Thyroid gland (tissue), 4 donors: ENCODE measurements around the gene LGR6. TPM values are rescaled to one million over a fixed set of nuclear protein-coding genes. Genes with fewer than 3 reads are reported as not detected.
"Not testable (repeated sequence)": the region's sequence is repeated elsewhere in the genome, so short reads cannot be mapped to it uniquely, and the experiment has no call there.

ENCODE experiments used
- DNase-seq, 2 donors: peaks; one replicate each; pipeline ENCODE4 v3.0.0-alpha.2; 2019
- H3K27ac ChIP-seq, 3 donors: fragments of 200-600 bp; sonication (generic); 1 replicate in 2 of 3; 2 replicates in 1 of 3; pipeline ENCODE4 v1.5.1; 2016 to 2019; ENCODE audit warnings: mild to moderate bottlenecking in 1 of 3, moderate library complexity in 1 of 3
- H3K27me3 ChIP-seq: fragments of 200-600 bp; sonication (generic); one replicate; pipeline ENCODE4 v1.5.1; 2019
- H3K36me3 ChIP-seq, 2 donors: fragments of 200-600 bp; sonication (generic); one replicate each; pipeline ENCODE4 v1.5.1; 2016 to 2019
- H3K4me1 ChIP-seq, 2 donors: fragments of 200-600 bp; sonication (generic); one replicate each; pipeline ENCODE4 v1.5.1; 2017 to 2019
- H3K4me3 ChIP-seq, 3 donors: fragments of 200-600 bp; sonication (generic); replicated peaks in 1 of 3; 1 replicate in 2 of 3; 2 replicates in 1 of 3; pipeline ENCODE4 v1.5.1; 2016; ENCODE audit warnings: mild to moderate bottlenecking in 1 of 3
- H3K9me3 ChIP-seq: fragments of 200-600 bp; sonication (generic); one replicate; pipeline ENCODE4 v1.5.1; 2017
- POLR2A ChIP-seq, 2 donors: fragments of 450-650 bp; IDR thresholded peaks; one replicate each; pipeline ENCODE4 v1.6.1; 2017; ENCODE audit warnings: antibody characterized with exemption in 2 of 2, mild to moderate bottlenecking in 2 of 2, moderate library complexity in 1 of 2
- WGBS, 2 donors: methylation state at CpG; one replicate each; pipeline ENCODE4 v1.1.5; 2017; 5-methylcytosine and 5-hydroxymethylcytosine counted together
- intact Hi-C: fragments of 100-400 bp; cut with DNase I; formaldehyde crosslinking; loops from one replicate; pipeline ENCODE4 v1.15.1; 2023
- total RNA-seq, 4 donors: library from RNA; depleted of rRNA; stranded (reverse); fragments of >200 nt; gene quantifications; one replicate each; pipeline ENCODE4 v1.2.3, GENCODE V29; 2016
- TF ChIP-seq, protein P1 (sequence below), 6 experiments: fragments of 200-600 bp in 3 of 6; fragments of 450-650 bp in 3 of 6; sonication (generic) in 3 of 6; IDR thresholded peaks; one replicate each; pipeline ENCODE4 v1.5.1; 2016 to 2019; ENCODE audit warnings: antibody characterized with exemption in 6 of 6, mild to moderate bottlenecking in 2 of 6, inconsistent platforms in 1 of 6, moderate library complexity in 1 of 6

The LGR6 gene
- total RNA-seq, 4 donors from 2014 or later: 2.8 to 7.0 (median 4.5) TPM

DNA sequence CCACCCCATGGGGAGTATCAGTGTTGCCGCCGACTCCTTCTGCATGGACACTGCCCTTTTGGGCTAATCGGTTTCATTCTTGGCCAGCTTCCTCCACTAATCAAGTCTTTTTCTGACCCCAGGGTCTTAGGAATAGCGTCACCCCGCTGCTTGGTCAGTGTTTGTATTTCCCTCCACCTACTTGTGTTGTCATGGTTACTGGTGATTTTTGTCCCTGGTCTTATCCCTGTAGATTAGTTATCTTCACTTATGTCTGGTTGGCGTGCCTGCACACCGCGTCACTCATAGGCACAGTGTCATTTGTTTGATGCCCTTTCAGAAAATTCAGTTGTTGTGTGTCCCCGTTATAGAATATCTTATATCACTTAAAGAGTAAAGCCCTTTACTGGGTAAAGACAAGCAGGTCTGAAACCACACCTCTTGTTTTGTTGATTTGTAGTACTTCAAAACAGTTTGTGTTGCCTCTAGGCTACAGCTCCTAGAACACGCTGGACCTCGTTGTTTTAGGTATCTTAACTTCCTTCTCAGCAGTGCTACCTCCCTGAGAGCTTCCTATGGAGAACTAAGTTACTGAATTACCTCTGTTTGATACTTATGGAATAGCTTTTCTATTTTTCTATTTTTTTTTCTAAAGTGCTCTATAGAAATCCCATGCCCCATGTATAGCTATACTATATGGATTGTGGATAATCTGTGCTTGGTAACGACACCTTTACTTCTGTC is 155.8 kb downstream of the LGR6 start:
- TF ChIP-seq, protein P1, sequence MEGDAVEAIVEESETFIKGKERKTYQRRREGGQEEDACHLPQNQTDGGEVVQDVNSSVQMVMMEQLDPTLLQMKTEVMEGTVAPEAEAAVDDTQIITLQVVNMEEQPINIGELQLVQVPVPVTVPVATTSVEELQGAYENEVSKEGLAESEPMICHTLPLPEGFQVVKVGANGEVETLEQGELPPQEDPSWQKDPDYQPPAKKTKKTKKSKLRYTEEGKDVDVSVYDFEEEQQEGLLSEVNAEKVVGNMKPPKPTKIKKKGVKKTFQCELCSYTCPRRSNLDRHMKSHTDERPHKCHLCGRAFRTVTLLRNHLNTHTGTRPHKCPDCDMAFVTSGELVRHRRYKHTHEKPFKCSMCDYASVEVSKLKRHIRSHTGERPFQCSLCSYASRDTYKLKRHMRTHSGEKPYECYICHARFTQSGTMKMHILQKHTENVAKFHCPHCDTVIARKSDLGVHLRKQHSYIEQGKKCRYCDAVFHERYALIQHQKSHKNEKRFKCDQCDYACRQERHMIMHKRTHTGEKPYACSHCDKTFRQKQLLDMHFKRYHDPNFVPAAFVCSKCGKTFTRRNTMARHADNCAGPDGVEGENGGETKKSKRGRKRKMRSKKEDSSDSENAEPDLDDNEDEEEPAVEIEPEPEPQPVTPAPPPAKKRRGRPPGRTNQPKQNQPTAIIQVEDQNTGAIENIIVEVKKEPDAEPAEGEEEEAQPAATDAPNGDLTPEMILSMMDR (IDR thresholded peaks at IDR 0.05): no peak
- TF ChIP-seq POLR2A (IDR thresholded peaks at IDR 0.05): no peak
- intact Hi-C loops: loop anchor here (10.0 kb wide), 1 partner anchor 365 kb away; the partner anchor contains the start of gene SYT2
- H3K36me3 ChIP-seq: no peaks in the 10 kb centered on the region
- 7 to 8% methylated on average over 12 of the region's 12 CpGs for WGBS, 2 donors
- no peak for DNase-seq
- peak overlapping the region; percentile 55 to 86 (median 86) for H3K4me3 ChIP-seq
- H3K27me3 ChIP-seq: no peaks in the 10 kb centered on the region
- no peaks in the 10 kb centered on the region for H3K9me3 ChIP-seq
- peaks cover 11 to 17% of the 10 kb centered on the region in 2 donors for H3K4me1 ChIP-seq
- peak overlapping the region in 2 of 3 donors; percentile 75 to 84 for H3K27ac ChIP-seq

DNA sequence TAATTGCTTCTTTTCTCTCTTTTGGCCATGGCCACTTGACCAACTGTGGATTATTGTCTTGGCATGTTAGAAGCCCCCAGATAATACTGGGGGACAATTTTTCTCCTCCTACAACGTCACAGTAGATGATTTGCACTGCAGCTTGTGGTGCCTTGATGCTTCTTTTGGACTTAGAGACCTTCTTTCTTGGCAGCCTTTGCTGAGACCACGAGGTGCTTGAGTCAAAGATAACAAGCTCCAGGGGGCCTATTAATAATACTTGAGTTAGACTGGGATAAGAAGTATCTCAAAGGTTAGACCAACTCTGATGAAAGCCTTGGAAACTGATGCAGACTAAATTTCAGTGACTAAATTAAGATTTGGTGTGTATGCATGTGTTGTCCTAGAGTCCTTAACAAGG is 158.1 kb downstream of the LGR6 start:
- DNase-seq: peak; percentile 28 to 38
- intact Hi-C loops: no loop called here
- no peaks in the 10 kb centered on the region for H3K27me3 ChIP-seq
- no peaks in the 10 kb centered on the region for H3K9me3 ChIP-seq
- peak overlapping the region in 1 of 3 donors; percentile 4 for H3K27ac ChIP-seq
- no peak for TF ChIP-seq POLR2A (IDR thresholded peaks at IDR 0.05)
- TF ChIP-seq, protein P1 (IDR thresholded peaks at IDR 0.05): no peak
- H3K4me1 ChIP-seq: peaks cover 11 to 17% of the 10 kb centered on the region in 2 donors
- 19 to 35% methylated on average over 2 of the region's 2 CpGs for WGBS, 2 donors
- no peak overlapping the region for H3K4me3 ChIP-seq
- H3K36me3 ChIP-seq: no peaks in the 10 kb centered on the region

DNA sequence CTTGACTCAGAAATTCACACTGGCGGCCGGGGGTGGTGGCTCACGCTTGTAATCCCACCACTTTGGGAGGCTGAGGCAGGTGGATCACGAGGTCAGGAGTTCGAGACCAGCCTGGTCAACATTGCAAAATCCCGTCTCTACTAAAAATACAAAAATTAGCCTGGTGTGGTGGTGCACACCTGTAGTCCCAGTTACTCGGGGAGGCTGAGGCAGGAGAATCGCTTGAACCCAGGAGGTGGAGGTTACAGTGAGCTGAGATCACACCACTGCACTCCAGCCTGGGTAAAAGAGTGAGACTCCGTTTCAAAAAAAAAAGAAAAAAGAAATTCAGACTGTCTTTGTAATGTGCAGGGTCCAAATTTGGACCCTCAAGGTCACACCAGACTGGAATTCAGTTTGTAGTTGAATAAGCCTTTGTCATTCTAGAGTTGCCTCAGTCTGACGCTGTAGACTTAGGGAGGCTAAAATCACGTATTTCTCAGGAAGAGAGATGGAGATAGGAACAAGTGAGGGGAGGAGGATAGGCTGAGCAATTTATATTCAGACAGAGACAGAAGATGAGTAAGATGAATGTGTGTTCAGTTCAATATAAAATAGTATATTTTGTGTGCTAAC is 159.1 kb downstream of the LGR6 start:
- H3K27ac ChIP-seq, H3K4me3 ChIP-seq, intact Hi-C loops, H3K36me3 ChIP-seq, H3K27me3 ChIP-seq, DNase-seq, H3K9me3 ChIP-seq: not testable (repeated sequence)
- peaks cover 11 to 17% of the 10 kb centered on the region in 2 donors for H3K4me1 ChIP-seq
- WGBS, 2 donors: 94% methylated on average over 11 of the region's 11 CpGs

GRCh38 chr1:202355944-202356553 is 162.4 kb downstream of the LGR6 start:
- Histone ChIP-seq H3K4me3 (no peak overlapping the region), H3K27me3 (no peaks in the 10 kb centered on the region), H3K36me3 (no peaks in the 10 kb centered on the region), H3K9me3 (no peaks in the 10 kb centered on the region), H3K27ac (no peak overlapping the region), H3K4me1 (peaks cover 5 to 10% of the 10 kb centered on the region in 2 donors)
- no peak for DNase-seq
- intact Hi-C loops: no loop called here
- TF ChIP-seq POLR2A (IDR thresholded peaks at IDR 0.05): no peak
- TF ChIP-seq, protein P1 (IDR thresholded peaks at IDR 0.05): no peak

DNA sequence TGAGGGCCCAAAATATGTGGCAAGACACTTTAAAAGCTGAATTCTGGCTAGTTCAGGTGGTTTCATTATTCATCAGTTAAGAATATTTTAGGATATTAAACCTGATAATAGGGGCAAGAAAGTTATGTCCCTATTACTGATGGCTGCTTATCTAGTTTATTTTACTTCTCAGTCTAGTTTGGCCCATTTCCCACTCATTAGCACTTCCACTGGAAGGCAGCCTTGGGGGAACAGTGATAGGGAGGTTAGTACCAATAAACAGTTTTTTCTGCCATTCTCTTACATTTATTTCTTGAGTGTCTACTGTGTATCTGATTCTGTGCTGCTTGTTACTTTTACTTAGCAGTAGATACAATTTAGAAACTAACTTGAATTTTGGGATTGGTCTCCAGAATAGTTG is 163.9 kb downstream of the LGR6 start:
- TF ChIP-seq, protein P1 (IDR thresholded peaks at IDR 0.05): no peak
- no peak for TF ChIP-seq POLR2A (IDR thresholded peaks at IDR 0.05)
- Histone ChIP-seq H3K4me3 (no peak overlapping the region), H3K9me3 (no peaks in the 10 kb centered on the region), H3K4me1 (no peaks in the 10 kb centered on the region), H3K36me3 (no peaks in the 10 kb centered on the region), H3K27ac (no peak overlapping the region), H3K27me3 (no peaks in the 10 kb centered on the region)
- intact Hi-C loops: no loop called here
- no peak for DNase-seq
